ENCODE measurements around the gene PRKAR1B. TPM values are rescaled to one million over a fixed set of nuclear protein-coding genes. Genes with fewer than 3 reads are reported as not detected.

Gene PRKAR1B
- total RNA-seq, 1 donor from 2014 or later = 14.2 TPM

DNA sequence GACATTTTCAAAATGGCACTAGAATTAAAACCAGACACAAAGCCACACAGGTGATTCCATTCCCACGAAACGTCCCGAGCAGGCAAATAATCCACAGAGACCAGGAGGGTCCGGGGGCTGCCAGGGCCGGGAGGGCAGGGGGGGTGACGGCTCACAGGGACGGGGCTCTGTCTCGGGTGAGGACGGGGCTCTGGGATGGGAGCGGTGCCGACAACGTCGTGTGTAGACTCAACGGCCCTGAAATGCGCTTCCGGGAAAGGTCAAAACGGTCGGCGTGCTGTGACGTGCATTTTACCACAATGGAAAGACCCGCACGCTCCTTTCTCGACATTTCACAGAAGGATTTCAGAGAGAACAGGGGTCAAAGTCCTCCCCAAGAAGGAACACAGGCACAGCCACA lies 144.2 kb downstream of the PRKAR1B start:
- H3K9me3 ChIP-seq (replicated peaks) = no peaks in the 10 kb centered on the region
- TF ChIP-seq, protein P1, sequence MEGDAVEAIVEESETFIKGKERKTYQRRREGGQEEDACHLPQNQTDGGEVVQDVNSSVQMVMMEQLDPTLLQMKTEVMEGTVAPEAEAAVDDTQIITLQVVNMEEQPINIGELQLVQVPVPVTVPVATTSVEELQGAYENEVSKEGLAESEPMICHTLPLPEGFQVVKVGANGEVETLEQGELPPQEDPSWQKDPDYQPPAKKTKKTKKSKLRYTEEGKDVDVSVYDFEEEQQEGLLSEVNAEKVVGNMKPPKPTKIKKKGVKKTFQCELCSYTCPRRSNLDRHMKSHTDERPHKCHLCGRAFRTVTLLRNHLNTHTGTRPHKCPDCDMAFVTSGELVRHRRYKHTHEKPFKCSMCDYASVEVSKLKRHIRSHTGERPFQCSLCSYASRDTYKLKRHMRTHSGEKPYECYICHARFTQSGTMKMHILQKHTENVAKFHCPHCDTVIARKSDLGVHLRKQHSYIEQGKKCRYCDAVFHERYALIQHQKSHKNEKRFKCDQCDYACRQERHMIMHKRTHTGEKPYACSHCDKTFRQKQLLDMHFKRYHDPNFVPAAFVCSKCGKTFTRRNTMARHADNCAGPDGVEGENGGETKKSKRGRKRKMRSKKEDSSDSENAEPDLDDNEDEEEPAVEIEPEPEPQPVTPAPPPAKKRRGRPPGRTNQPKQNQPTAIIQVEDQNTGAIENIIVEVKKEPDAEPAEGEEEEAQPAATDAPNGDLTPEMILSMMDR (IDR thresholded peaks at IDR 0.05; ENCODE audit: borderline replicate concordance) = no peak
- no peaks in the 10 kb centered on the region for H3K27me3 ChIP-seq (ENCODE audit: low read depth)
- intact Hi-C loops (cut with micrococcal nuclease) = no loop called here
- H3K27ac ChIP-seq (replicated peaks) = no peak overlapping the region
- DNase-seq = no peak
- H3K4me3 ChIP-seq = no peak overlapping the region
- peaks cover 4% of the 10 kb centered on the region for H3K36me3 ChIP-seq
- H3K4me1 ChIP-seq = peaks cover 5% of the 10 kb centered on the region

DNA sequence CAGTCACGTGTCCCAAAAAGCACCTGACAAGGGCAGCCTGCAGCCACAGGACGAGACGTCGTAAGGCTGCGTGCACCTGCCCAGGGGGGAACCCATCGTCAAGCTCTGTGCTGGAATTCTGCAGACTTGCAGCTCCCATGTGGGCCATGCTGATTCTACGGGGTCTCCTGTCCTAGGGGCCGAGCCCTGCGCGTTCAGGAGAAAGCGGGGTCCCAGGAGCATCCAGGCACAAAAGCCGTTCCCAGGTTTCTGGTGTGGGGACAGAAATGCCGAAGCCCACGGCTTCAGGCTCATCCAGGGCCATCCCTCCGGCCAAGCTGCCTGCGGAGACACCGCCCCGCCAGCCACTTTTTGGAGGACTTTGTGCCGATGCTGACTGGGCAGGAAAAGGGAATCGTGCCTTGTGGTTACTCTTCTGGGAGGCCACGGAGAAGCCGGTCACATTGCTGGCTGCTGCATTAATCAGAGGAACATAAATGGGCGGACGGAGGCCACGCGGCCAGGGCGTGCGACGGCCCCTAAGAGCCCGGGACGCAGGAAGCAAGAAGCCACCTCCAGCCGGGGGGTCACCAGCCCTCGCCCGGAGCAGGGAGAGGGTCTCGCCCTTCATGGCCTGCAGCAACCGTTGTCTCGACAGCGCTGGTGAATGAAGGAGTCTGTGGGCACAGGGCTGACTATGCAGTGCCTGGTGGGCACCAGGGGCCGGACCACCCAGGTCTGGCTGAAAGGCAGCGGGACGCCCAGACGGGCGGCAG lies 144.8 kb downstream of the PRKAR1B start:
- TF ChIP-seq, protein P1 (IDR thresholded peaks at IDR 0.05; ENCODE audit: borderline replicate concordance) = no peak
- DNase-seq = no peak

DNA sequence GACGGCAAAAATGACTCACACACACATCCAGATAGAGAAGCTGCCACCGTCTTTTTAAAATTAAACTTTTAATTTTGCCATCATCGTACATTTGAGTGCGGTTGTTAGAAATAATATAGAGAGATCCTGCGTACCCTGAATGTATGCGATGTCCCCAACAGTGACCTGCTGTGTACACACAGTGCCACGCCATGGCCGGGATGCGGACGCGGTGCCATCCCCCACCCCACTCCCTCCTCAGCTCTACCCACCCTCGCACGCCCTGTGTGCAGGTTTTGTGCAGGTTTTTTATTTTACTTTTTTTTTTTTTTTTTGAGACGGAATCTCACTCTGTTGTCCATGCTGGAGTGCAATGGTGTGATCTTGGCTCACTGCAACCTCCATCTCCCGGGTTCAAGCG lies 148.7 kb downstream of the PRKAR1B start:
- Histone ChIP-seq H3K4me3 (no peak overlapping the region), H3K27ac (replicated peaks) (no peak overlapping the region), H3K36me3 (peaks cover 4% of the 10 kb centered on the region), H3K4me1 (no peaks in the 10 kb centered on the region), H3K27me3 (ENCODE audit: low read depth) (no peaks in the 10 kb centered on the region), H3K9me3 (replicated peaks) (no peaks in the 10 kb centered on the region)
- intact Hi-C loops (cut with micrococcal nuclease) = no loop called here
- no peak for DNase-seq
- TF ChIP-seq, protein P1 (IDR thresholded peaks at IDR 0.05; ENCODE audit: borderline replicate concordance) = no peak

More for the DNA sequence above, 144.8 kb downstream of the PRKAR1B start:
- Histone ChIP-seq H3K4me3 (no peak overlapping the region), H3K4me1 (peaks cover under 1% of the 10 kb centered on the region), H3K27me3 (ENCODE audit: low read depth) (no peaks in the 10 kb centered on the region), H3K27ac (replicated peaks) (no peak overlapping the region), H3K9me3 (replicated peaks) (no peaks in the 10 kb centered on the region), H3K36me3 (peaks cover 4% of the 10 kb centered on the region)
- intact Hi-C loops (cut with micrococcal nuclease) = no loop called here

DNA sequence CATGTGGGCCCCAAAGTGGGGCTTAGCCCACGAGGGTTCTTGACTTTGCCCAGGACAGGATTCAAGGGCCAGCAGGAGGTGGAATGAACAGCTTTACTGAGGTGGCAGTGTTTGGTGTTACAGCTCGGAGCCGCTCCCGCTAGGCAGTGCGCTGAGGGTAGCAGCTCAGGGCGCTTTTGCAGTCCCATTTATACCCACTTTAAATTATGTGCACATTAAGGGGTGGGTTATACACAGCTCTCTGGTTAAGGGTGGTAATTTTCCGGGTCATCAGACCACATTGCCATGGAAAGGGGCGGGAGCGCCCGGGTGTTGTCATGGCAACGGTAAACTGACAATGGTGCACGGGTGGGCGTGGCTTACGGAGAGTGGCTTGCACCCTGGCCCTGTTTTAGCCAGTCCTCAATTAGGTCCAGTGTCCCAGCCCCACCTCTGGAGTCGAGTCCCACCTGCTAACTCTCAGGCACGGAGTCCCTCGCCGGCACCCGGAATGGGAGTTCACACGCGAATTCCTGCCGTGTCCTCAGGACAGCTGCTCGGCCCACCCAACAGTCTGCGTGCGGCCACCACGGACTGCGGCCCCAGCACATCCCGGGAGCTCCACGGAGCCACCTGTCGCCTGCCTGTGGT lies 149.2 kb downstream of the PRKAR1B start:
- TF ChIP-seq, protein P1 (IDR thresholded peaks at IDR 0.05; ENCODE audit: borderline replicate concordance) = no peak
- Histone ChIP-seq H3K27ac (replicated peaks) (no peak overlapping the region), H3K9me3 (replicated peaks) (no peaks in the 10 kb centered on the region), H3K4me3 (no peak overlapping the region), H3K27me3 (ENCODE audit: low read depth) (no peaks in the 10 kb centered on the region), H3K4me1 (no peaks in the 10 kb centered on the region), H3K36me3 (peaks cover 4% of the 10 kb centered on the region)
- DNase-seq = no peak
- intact Hi-C loops (cut with micrococcal nuclease) = no loop called here

DNA sequence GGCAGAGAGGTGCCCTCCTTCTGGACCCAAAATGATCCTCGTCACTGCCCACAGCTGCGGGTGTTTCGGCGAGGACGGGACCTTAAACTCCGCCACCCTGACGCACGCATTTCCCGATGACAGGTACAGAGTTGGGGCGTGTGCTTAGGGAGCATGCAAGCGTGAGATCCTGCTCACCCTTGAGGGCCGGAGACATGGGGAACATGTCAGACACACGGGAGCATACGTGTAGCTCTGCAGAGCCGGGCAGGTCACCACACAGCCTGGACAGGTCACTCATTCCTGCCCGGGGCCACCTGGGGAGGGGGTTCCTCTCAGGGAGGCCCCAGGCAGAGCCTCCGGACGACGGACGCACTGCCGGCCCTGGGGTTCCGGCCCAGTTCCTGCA lies 149.8 kb downstream of the PRKAR1B start:
- peaks cover 4% of the 10 kb centered on the region for H3K36me3 ChIP-seq
- DNase-seq = no peak
- no peaks in the 10 kb centered on the region for H3K9me3 ChIP-seq (replicated peaks)
- no peak overlapping the region for H3K4me3 ChIP-seq
- no peak overlapping the region for H3K27ac ChIP-seq (replicated peaks)
- intact Hi-C loops (cut with micrococcal nuclease) = no loop called here
- TF ChIP-seq, protein P1 (IDR thresholded peaks at IDR 0.05; ENCODE audit: borderline replicate concordance) = no peak
- no peaks in the 10 kb centered on the region for H3K27me3 ChIP-seq (ENCODE audit: low read depth)
- no peaks in the 10 kb centered on the region for H3K4me1 ChIP-seq

Data from left ventricle myocardium inferior (tissue), 1 donor.